K562 (cell line): ENCODE results near the gene NPM3. TPM values are rescaled to one million over a fixed set of nuclear protein-coding genes. Genes with fewer than 3 reads are reported as not detected.

Experiments
- ATAC-seq: fragments of 200-7000 bp; cut with Tn5 transposase; 3 replicates; pipeline ENCODE4 v1.9.1; 2020; ENCODE audit warnings: moderate library complexity
- BruUV-seq: library from RNA; stranded (reverse); fragments of 400-500 nt; replicated peaks from 2 replicates; lab custom pipeline; 2021; lab: Mats Ljungman, UMichigan
- CTCF ChIA-PET: fragments of 300-600 bp; formaldehyde crosslinking; extraction: SDS; loops from one replicate; lab custom pipeline; 2021; ENCODE audit warnings: low intra/inter-chr PET ratio; lab: Yijun Ruan, JAX
- POLR2A ChIA-PET: fragments of 300-600, 350-650 bp; sonication (Branson Sonifier 250); formaldehyde crosslinking; extraction: SDS; loops from one replicate; lab custom pipeline; 2021; ENCODE audit warnings: antibody characterized with exemption, inconsistent platforms; lab: Yijun Ruan, JAX
- DNase-seq, 4 experiments: peaks; one replicate each; pipeline versions ENCODE4 v3.0.0 to v3.0.0-alpha.2; 2011 to 2018; ENCODE audit warnings: low spot score in 3 of 4, mixed read lengths in 3 of 4; ENCODE audit errors: extremely low read depth in 1 of 4
- FAIRE-seq: peaks from 2 replicates; lab custom pipeline; 2011; peaks lifted over from hg19 to GRCh38; lab: Jason Lieb, UNC
- H2AFZ ChIP-seq: 2 replicates; pipeline ENCODE4 v1.6.0; 2011; ENCODE audit warnings: low read depth, low read length, control low read depth, inconsistent platforms
- H3K27ac ChIP-seq: fragments of 200-600 bp; 3 replicates; pipeline ENCODE4 v1.8.0; 2011; ENCODE audit warnings: low read depth, mild to moderate bottlenecking, control low read depth, inconsistent platforms, low read length, moderate library complexity, mixed read lengths; ENCODE audit errors: extremely low read depth
- H3K27me3 ChIP-seq, 2 experiments: fragments of 300-600 bp in 1 of 2; 2 replicates in 1 of 2; 3 replicates in 1 of 2; pipeline versions ENCODE4 v1.6.0 to v1.8.0; 2011; ENCODE audit warnings: inconsistent platforms in 2 of 2, low read length in 2 of 2, mild to moderate bottlenecking in 1 of 2, mixed read lengths in 1 of 2, moderate library complexity in 1 of 2; ENCODE audit not compliant: control insufficient read depth in 2 of 2, insufficient read depth in 2 of 2
- H3K36me3 ChIP-seq: fragments of 300-600 bp; 3 replicates; pipeline ENCODE4 v1.8.0; 2011; ENCODE audit warnings: mild to moderate bottlenecking, low read length, inconsistent platforms; ENCODE audit not compliant: control insufficient read depth, insufficient read depth
- H3K4me1 ChIP-seq, 2 experiments: fragments of 200-600 bp in 1 of 2; replicated peaks in 1 of 2; 2 replicates in 1 of 2; 3 replicates in 1 of 2; pipeline versions ENCODE4 v1.5.1 to v1.8.0; 2011; ENCODE audit warnings: inconsistent platforms in 2 of 2, low read length in 2 of 2, mild to moderate bottlenecking in 1 of 2, mixed read lengths in 1 of 2, moderate library complexity in 1 of 2; ENCODE audit not compliant: control insufficient read depth in 2 of 2, insufficient read depth in 2 of 2
- H3K4me2 ChIP-seq: 2 replicates; pipeline ENCODE4 v1.6.1; 2011; ENCODE audit warnings: low read length, control low read depth, inconsistent platforms, mixed read lengths; ENCODE audit not compliant: insufficient read depth
- H3K4me3 ChIP-seq: fragments of 200-600 bp; sonication (generic), shearing (Covaris generic); 2 replicates; pipeline ENCODE4 v1.5.1; 2016; ENCODE audit warnings: control low read depth, inconsistent platforms
- H3K79me2 ChIP-seq: fragments of 200-600 bp; 3 replicates; pipeline ENCODE4 v1.8.0; 2011; ENCODE audit warnings: low read length, inconsistent platforms; ENCODE audit not compliant: control insufficient read depth, insufficient read depth
- H3K9ac ChIP-seq, 2 experiments: 2 replicates each; pipeline versions ENCODE4 v1.6.0 to v1.6.1; 2011; ENCODE audit warnings: low read depth in 2 of 2, low read length in 2 of 2, control low read depth in 1 of 2, inconsistent platforms in 1 of 2, mild to moderate bottlenecking in 1 of 2, mixed read lengths in 1 of 2; ENCODE audit not compliant: insufficient read depth in 1 of 2
- H3K9me1 ChIP-seq: one replicate; pipeline ENCODE4 v1.6.0; 2011; ENCODE audit warnings: inconsistent platforms, mild to moderate bottlenecking, low read length, moderate library complexity; ENCODE audit not compliant: control insufficient read depth, insufficient read depth
- H3K9me3 ChIP-seq: replicated peaks from 2 replicates; pipeline ENCODE4 v1.5.1; 2011; ENCODE audit warnings: low read depth, low read length, inconsistent platforms; ENCODE audit not compliant: control insufficient read depth, insufficient read depth
- H4K20me1 ChIP-seq: replicated peaks from 2 replicates; pipeline ENCODE4 v1.6.1; 2011; ENCODE audit warnings: low read length, inconsistent platforms, mixed read lengths; ENCODE audit not compliant: control insufficient read depth, insufficient read depth
- ATF1 ChIP-seq, 2 experiments: fragments of 450-650 bp in 1 of 2; IDR thresholded peaks; 2 replicates each; pipeline ENCODE4 v1.6.1; 2016; ENCODE audit warnings: missing compliant biosample characterization in 1 of 2, missing genetic modification characterization in 1 of 2
- CEBPG ChIP-seq, 3 experiments: fragments of 200-800 bp in 1 of 3; sonication (Bioruptor generic) in 1 of 3; sonication (generic) in 1 of 3; formaldehyde crosslinking in 1 of 3; IDR thresholded peaks in 2 of 3; conservative IDR thresholded peaks in 1 of 3; 2 replicates each; pipeline versions ENCODE4 v1.6.1 to v1.8.0; 2016 to 2022; ENCODE audit warnings: missing compliant biosample characterization in 2 of 3, missing genetic modification characterization in 2 of 3, mild to moderate bottlenecking in 1 of 3, missing genetic modification reagents in 1 of 3
- CXXC5 ChIP-seq: fragments of 250-450 bp; sonication (Bioruptor Pico); IDR thresholded peaks from 2 replicates; pipeline ENCODE4 v1.8.0; 2022; ENCODE audit warnings: inconsistent platforms, mild to moderate bottlenecking, moderate library complexity
- FOXP1 ChIP-seq: sonication (generic); formaldehyde crosslinking; IDR thresholded peaks from 2 replicates; pipeline ENCODE4 v1.8.0; 2022; ENCODE audit warnings: mild to moderate bottlenecking, missing genetic modification reagents
- GATA2 ChIP-seq: sonication (generic); formaldehyde crosslinking; IDR thresholded peaks from 2 replicates; pipeline ENCODE4 v1.4.0; 2020; ENCODE audit warnings: mild to moderate bottlenecking, missing genetic modification reagents
- KHSRP ChIP-seq: fragments of 450-650 bp; IDR thresholded peaks from 2 replicates; pipeline ENCODE4 v1.6.1; 2017
- KLF1 ChIP-seq: fragments of 450-650 bp; IDR thresholded peaks from 2 replicates; pipeline ENCODE4 v1.6.1; 2016; ENCODE audit warnings: missing genetic modification characterization, missing compliant biosample characterization
- RBBP5 ChIP-seq: fragments of 200-600 bp; sonication (generic); IDR thresholded peaks from 2 replicates; pipeline ENCODE4 v1.6.1; 2012; ENCODE audit warnings: borderline replicate concordance, mild to moderate bottlenecking, low read length, control low read depth, inconsistent platforms; ENCODE audit not compliant: insufficient read depth, poor library complexity, severe bottlenecking
- RHOXF2B ChIP-seq: fragments of 250-450 bp; sonication (Bioruptor Pico); conservative IDR thresholded peaks from 2 replicates; pipeline ENCODE4 v1.5.1; 2021
- STAT5B ChIP-seq: fragments of 250-450 bp; sonication (Bioruptor Pico); IDR thresholded peaks from 2 replicates; pipeline ENCODE4 v1.8.0; 2021; ENCODE audit warnings: mild to moderate bottlenecking, inconsistent platforms
- THRB ChIP-seq: fragments of 450-650 bp; formaldehyde crosslinking; conservative IDR thresholded peaks from 2 replicates; pipeline ENCODE4 v1.4.0; 2022; ENCODE audit warnings: mild to moderate bottlenecking, missing genetic modification characterization
- ZNF586 ChIP-seq: fragments of 450-650 bp; formaldehyde crosslinking; conservative IDR thresholded peaks from 2 replicates; pipeline ENCODE4 v1.4.0; 2020; ENCODE audit warnings: mild to moderate bottlenecking, moderate library complexity
- ZNF785 ChIP-seq: fragments of 250-450 bp; sonication (Bioruptor Pico); IDR thresholded peaks from 2 replicates; pipeline ENCODE4 v1.4.0; 2020; ENCODE audit warnings: mild to moderate bottlenecking
- WGBS: fragments of 100-300 bp; shearing (Covaris generic); methylation state at CpG from one replicate; pipeline ENCODE4 v1.1.6; 2016; ENCODE audit warnings: low coverage, mixed read lengths; ENCODE audit not compliant: insufficient coverage; ENCODE audit errors: missing lambda C conversion rate; 5-methylcytosine and 5-hydroxymethylcytosine counted together
- in situ Hi-C: fragments of 300-500 bp; cut with MboI; formaldehyde crosslinking; loops from 4 replicates; pipeline ENCODE4 v1.15.0; 2018; ENCODE audit warnings: inconsistent platforms, mixed read lengths
- intact Hi-C: fragments of 100-400 bp; cut with micrococcal nuclease; formaldehyde crosslinking; loops from 2 replicates; pipeline ENCODE4 v1.14.2; 2022
- polyA plus RNA-seq, 8 experiments: library from polyadenylated mRNA; depleted of rRNA in 4 of 8; stranded (reverse) in 5 of 8; unstranded in 3 of 8; fragments of >200 nt; fragmentation: Nextera tagmentation in 2 of 8; fragmentation: Illumina TruSeq in 1 of 8; extraction: Ambion mirVana in 2 of 8; extraction: Trizol in 1 of 8; gene quantifications; 2 replicates each; pipeline versions ENCODE4 v1.2.1 to v1.2.3, GENCODE V29; 2011 to 2014; ENCODE audit warnings: inconsistent platforms in 1 of 8, missing spikeins in 1 of 8
- total RNA-seq, 7 experiments: library from RNA; depleted of rRNA in 6 of 7; stranded (reverse); fragments of >200 nt in 6 of 7; fragmentation: Illumina TruSeq in 2 of 7; extraction: Trizol in 2 of 7; gene quantifications; 2 replicates each; pipeline versions ENCODE4 v1.2.1 to v1.2.3, GENCODE V29; 2011 to 2021; ENCODE audit warnings: low replicate concordance in 1 of 7

NPM3 gene
- total and polyA plus RNA-seq, 9 of the 15 experiments (the other 6 are each of a cell fraction or from before 2014, with no cell fraction given), result 15.2 to 239 (median 114) TPM

GRCh38 chr10:101769541-101770180, 13.6 kb downstream of the NPM3 start:
- in situ Hi-C loops, result no loop called here
- no peak overlapping the region for H3K4me3 ChIP-seq
- ChIA-PET POLR2A (interaction anchor here (0.5 to 1.5 kb wide), 2 partner anchors 12 to 540 kb away, joined by 4 to 6 read pairs; no protein-coding TSS in a partner anchor), CTCF (no interaction called here)
- TF ChIP-seq THRB (CRISPR knock-in tag), result no peak
- no peak for TF ChIP-seq CXXC5
- TF ChIP-seq KHSRP, result no peak
- TF ChIP-seq CEBPG (CRISPR knock-in tag; IDR thresholded peaks at IDR 0.05), result no peak
- TF ChIP-seq CEBPG (tag; conservative IDR thresholded peaks at IDR 0.05 in 1 of 2, IDR thresholded peaks at IDR 0.05 in 1 of 2), result no peak
- TF ChIP-seq RHOXF2B (CRISPR knock-in tag), result no peak
- no peak for TF ChIP-seq FOXP1
- no peak for TF ChIP-seq GATA2 (CRISPR knock-in tag)
- TF ChIP-seq ATF1 (CRISPR knock-in tag; IDR thresholded peaks at IDR 0.05), result no peak
- TF ChIP-seq ATF1 (tag; IDR thresholded peaks at IDR 0.05), result no peak
- TF ChIP-seq STAT5B (CRISPR knock-in tag), result no peak
- no peak for TF ChIP-seq RBBP5
- no peak for TF ChIP-seq ZNF586 (CRISPR knock-in tag)
- no peak for TF ChIP-seq ZNF785 (CRISPR knock-in tag)
- TF ChIP-seq KLF1 (tag), result no peak
- H3K79me2 ChIP-seq, result no peaks in the 10 kb centered on the region
- ATAC-seq, result no peak
- no peak overlapping the region for H3K27ac ChIP-seq
- 67% methylated on average over 3 of the region's 5 CpGs for WGBS
- H3K4me2 ChIP-seq, result no peak overlapping the region
- H3K9ac ChIP-seq, result no peak overlapping the region
- no peaks in the 10 kb centered on the region for H3K36me3 ChIP-seq
- intact Hi-C loops, result no loop called here
- no peaks in the 10 kb centered on the region for H3K9me1 ChIP-seq
- H3K4me1 ChIP-seq, result peaks cover 0 to 15% of the 10 kb centered on the region in 2 experiments; a peak in 2 of 5 replicates
- no peak for DNase-seq
- H3K27me3 ChIP-seq, result peaks cover 23 to 49% of the 10 kb centered on the region in 2 experiments
- no peaks in the 10 kb centered on the region for H3K9me3 ChIP-seq
- H4K20me1 ChIP-seq, result 0 out of 2 replicates have a peak, but pooled peaks cover 5% of the 10 kb centered on the region
- no peak for FAIRE-seq
- no TSS peak for BruUV-seq
- H2AFZ ChIP-seq, result no peak overlapping the region
